HG02885 (cell line): ENCODE data around the gene RSPRY1.
A peak's percentile ranks its signal among the peaks of the same experiment; 100 is the strongest.

Experiments used
- ATAC-seq: cut with Tn5 transposase; IDR thresholded peaks from one replicate; pipeline ENCODE4 v1.9.1; 2021; ENCODE audit warnings: mild to moderate bottlenecking; ENCODE audit not compliant: unreplicated experiment, poor library complexity

RSPRY1 gene

GRCh38 chr16:57185945-57186871 is at the start of gene RSPRY1, which contains the start of gene PSME3IP1:
TSS of gene RSPRY1 (plus strand) at chr16:57186329. CDS start at chr16:57204659, 18,330 bp downstream.
TSS of gene PSME3IP1 (minus strand) at chr16:57186039. CDS start at chr16:57173854, 12,185 bp downstream.
- ATAC-seq = peak; percentile 89

- ATAC-seq = no peak
These were observed 49.1 kb upstream of the RSPRY1 start for GRCh38 chr16:57137043-57137442.

GRCh38 chr16:57137566-57138273 is 48.4 kb upstream of the RSPRY1 start:
- ATAC-seq = no peak

- no peak for ATAC-seq
These were observed 47.7 kb upstream of the RSPRY1 start for GRCh38 chr16:57138281-57138935.

GRCh38 chr16:57140931-57141668 is 45.0 kb upstream of the RSPRY1 start:
- no peak for ATAC-seq

- peak; percentile 73 for ATAC-seq
These were observed 44.1 kb upstream of the RSPRY1 start for GRCh38 chr16:57141822-57142631.

GRCh38 chr16:57143149-57143921 is 42.8 kb upstream of the RSPRY1 start:
- ATAC-seq = no peak

GRCh38 chr16:57144027-57144426 is 42.1 kb upstream of the RSPRY1 start:
- no peak for ATAC-seq

- no peak for ATAC-seq
These were observed 40.8 kb upstream of the RSPRY1 start for GRCh38 chr16:57145046-57146021.

- no peak for ATAC-seq
These were observed 40.0 kb upstream of the RSPRY1 start for GRCh38 chr16:57146040-57146647.

GRCh38 chr16:57146735-57147134 is 39.4 kb upstream of the RSPRY1 start:
- no peak for ATAC-seq

- no peak for ATAC-seq
These were observed 38.5 kb upstream of the RSPRY1 start for GRCh38 chr16:57147381-57148221.

GRCh38 chr16:57148481-57148880 is 37.6 kb upstream of the RSPRY1 start:
- no peak for ATAC-seq

- ATAC-seq = no peak
These were observed 36.7 kb upstream of the RSPRY1 start for GRCh38 chr16:57149391-57149790.

GRCh38 chr16:57150682-57151330 is 35.3 kb upstream of the RSPRY1 start:
- ATAC-seq = no peak

- ATAC-seq = no peak
These were observed 34.8 kb upstream of the RSPRY1 start for GRCh38 chr16:57151369-57151768.
